ENCODE results near the gene ATF7IP2.

DNA sequence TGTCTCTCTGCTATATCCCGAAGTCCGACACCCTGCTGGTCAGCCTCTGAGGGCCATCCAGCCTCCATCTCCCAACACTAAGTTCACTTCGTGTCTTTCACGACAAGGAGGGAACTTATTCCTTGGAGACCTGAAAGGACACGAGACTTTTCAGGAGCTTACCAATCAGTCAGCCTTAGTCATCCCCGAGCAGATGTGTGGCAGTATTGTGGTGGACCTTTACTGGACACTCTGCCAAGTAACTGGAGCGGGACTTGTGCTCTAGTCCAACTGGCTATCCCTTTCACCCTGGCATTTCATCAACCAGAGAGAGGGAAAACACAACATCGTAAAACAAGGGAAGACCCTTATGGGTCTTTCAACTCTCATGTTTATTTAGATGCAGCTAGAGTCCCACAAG is 107.4 kb downstream of the ATF7IP2 start:
- no peak for TF ChIP-seq CTCF (IDR thresholded peaks at IDR 0.05)
- no peak for TF ChIP-seq POLR2AphosphoS5 (IDR thresholded peaks at IDR 0.05)

Measured in breast epithelium (tissue), 3 donors.